NB4 (cell line): ENCODE measurements around the gene ZNF239.

ENCODE experiments used
- DNase-seq: peaks from one replicate; pipeline ENCODE4 v3.0.0; 2010; ENCODE audit warnings: low read depth
- H3K4me3 ChIP-seq: one replicate; pipeline ENCODE4 v1.5.1; 2011; ENCODE audit warnings: mild to moderate bottlenecking, low read depth, low read length, moderate library complexity
- MAX ChIP-seq: IDR thresholded peaks from 2 replicates; pipeline ENCODE4 v1.6.1; 2011; ENCODE audit warnings: low read depth, low read length
- MYC ChIP-seq: IDR thresholded peaks from 2 replicates; pipeline ENCODE4 v1.6.1; 2011; ENCODE audit warnings: low read depth, low read length
- POLR2A ChIP-seq: IDR thresholded peaks from 2 replicates; pipeline ENCODE4 v1.6.1; 2011; ENCODE audit warnings: mild to moderate bottlenecking; ENCODE audit not compliant: insufficient read length; ENCODE audit errors: extremely low read depth
- TF ChIP-seq, protein P1 (sequence below): IDR thresholded peaks from one replicate; pipeline ENCODE4 v1.5.1; 2012; ENCODE audit warnings: low read depth, low read length

Gene ZNF239

GRCh38 chr10:43574001-43574892 lies at the start of gene ZNF239:
ZNF239 (minus strand) TSS chr10:43574616; CDS start chr10:43558079, 16,537 bp downstream.
- DNase-seq: peak; percentile 80
- TF ChIP-seq MYC (no peak), MAX (no peak), POLR2A (no peak)
- TF ChIP-seq, protein P1, sequence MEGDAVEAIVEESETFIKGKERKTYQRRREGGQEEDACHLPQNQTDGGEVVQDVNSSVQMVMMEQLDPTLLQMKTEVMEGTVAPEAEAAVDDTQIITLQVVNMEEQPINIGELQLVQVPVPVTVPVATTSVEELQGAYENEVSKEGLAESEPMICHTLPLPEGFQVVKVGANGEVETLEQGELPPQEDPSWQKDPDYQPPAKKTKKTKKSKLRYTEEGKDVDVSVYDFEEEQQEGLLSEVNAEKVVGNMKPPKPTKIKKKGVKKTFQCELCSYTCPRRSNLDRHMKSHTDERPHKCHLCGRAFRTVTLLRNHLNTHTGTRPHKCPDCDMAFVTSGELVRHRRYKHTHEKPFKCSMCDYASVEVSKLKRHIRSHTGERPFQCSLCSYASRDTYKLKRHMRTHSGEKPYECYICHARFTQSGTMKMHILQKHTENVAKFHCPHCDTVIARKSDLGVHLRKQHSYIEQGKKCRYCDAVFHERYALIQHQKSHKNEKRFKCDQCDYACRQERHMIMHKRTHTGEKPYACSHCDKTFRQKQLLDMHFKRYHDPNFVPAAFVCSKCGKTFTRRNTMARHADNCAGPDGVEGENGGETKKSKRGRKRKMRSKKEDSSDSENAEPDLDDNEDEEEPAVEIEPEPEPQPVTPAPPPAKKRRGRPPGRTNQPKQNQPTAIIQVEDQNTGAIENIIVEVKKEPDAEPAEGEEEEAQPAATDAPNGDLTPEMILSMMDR: no peak
- peak within 1 kb of the TSS; percentile 43 for H3K4me3 ChIP-seq

- H3K4me3 ChIP-seq: peak overlapping the region; percentile 30
- TF ChIP-seq MAX (no peak), POLR2A (no peak), MYC (no peak)
- TF ChIP-seq, protein P1: no peak
- DNase-seq: peak; percentile 67
Measured at GRCh38 chr10:43623351-43623750, 48.9 kb upstream of the ZNF239 start.

- DNase-seq: no peak
- TF ChIP-seq MAX (no peak), POLR2A (no peak), MYC (no peak)
- TF ChIP-seq, protein P1: no peak
Measured at GRCh38 chr10:43622038-43622437, 47.6 kb upstream of the ZNF239 start.

GRCh38 chr10:43619368-43619767 lies 45.0 kb upstream of the ZNF239 start:
- no peak overlapping the region for H3K4me3 ChIP-seq
- no peak for DNase-seq
- no peak for TF ChIP-seq MAX

More at GRCh38 chr10:43622038-43622437, 47.6 kb upstream of the ZNF239 start:
- no peak overlapping the region for H3K4me3 ChIP-seq

DNA sequence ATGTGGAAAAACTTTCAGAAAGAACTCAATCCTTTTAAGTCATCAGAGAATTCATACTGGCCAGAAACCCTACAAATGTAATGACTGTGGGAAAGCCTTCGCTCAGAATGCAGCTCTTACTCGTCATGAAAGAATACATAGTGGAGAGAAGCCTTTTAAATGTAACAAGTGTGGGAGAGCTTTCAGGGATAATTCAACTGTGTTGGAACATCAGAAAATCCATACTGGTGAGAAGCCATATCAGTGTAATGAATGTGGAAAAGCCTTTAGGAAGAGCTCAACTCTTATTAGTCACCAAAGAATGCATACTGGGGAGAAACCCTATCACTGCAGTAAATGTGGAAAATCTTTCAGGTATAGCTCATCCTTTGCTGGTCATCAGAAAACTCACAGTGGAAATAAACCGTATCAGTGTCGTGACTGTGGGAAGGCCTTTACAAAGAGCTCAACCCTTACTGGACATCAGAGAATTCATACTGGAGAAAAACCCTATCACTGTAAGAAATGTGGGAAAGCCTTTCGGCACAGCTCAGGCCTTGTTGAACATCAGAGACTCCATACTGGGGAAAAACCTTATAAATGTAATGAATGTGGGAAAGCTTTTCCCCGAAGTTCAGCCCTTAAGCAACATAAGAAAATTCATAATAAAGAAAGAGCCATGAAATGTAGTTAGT lies 42.4 kb upstream of the ZNF239 start:
- H3K4me3 ChIP-seq: no peak overlapping the region
- no peak for TF ChIP-seq MAX
- no peak for TF ChIP-seq MYC
- no peak for TF ChIP-seq POLR2A
- TF ChIP-seq, protein P1: no peak
- DNase-seq: no peak

DNA sequence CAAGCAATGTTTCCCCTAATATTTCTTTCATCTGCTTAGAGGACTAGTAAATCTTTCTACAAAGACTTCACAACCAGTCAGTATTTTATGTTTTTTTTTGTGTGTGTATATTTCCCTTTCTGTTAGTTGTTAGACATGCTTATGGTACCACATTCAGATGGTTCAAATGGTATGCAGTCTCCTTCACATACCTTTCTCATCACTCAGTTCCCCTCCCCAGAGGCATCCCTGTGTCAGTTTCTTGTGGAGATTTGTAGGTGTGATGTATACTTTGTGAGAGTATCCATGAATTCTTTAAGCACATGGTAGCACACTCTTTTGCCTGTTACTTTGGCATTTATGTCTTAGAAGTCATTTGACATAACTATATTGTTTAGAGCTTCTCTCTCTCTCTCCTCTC lies 36.2 kb upstream of the ZNF239 start:
- no peak overlapping the region for H3K4me3 ChIP-seq
- no peak for DNase-seq
- TF ChIP-seq, protein P1: no peak
- TF ChIP-seq POLR2A: no peak
- TF ChIP-seq MAX: no peak
- no peak for TF ChIP-seq MYC
